HEK293 (cell line): ENCODE measurements around the gene TNFAIP1.

Experiments
- CTCF ChIA-PET: fragments of 350-600 bp; formaldehyde crosslinking; extraction: SDS; loops from one replicate; lab custom pipeline; 2021; ENCODE audit warnings: antibody characterized with exemption; lab: Yijun Ruan, JAX
- POLR2A ChIA-PET: fragments of 300-600 bp; formaldehyde crosslinking; extraction: SDS; loops from one replicate; lab custom pipeline; 2020; ENCODE audit warnings: antibody characterized with exemption, inconsistent platforms; lab: Yijun Ruan, JAX
- H3K27ac ChIP-seq: fragments of 200-500 bp; sonication (Bioruptor generic); 2 replicates; pipeline ENCODE4 v1.5.1; 2014; ENCODE audit warnings: low read depth, low read length, control low read depth, inconsistent platforms; ENCODE audit errors: extremely low read depth
- H3K36me3 ChIP-seq, 2 experiments: fragments of 200-500 bp in 1 of 2; sonication (Bioruptor generic) in 1 of 2; 1 replicate in 1 of 2; 2 replicates in 1 of 2; pipeline ENCODE4 v1.5.1; 2014 to 2017; ENCODE audit warnings: inconsistent platforms in 2 of 2, low read length in 2 of 2; ENCODE audit not compliant: control insufficient read depth in 2 of 2, insufficient read depth in 1 of 2
- H3K4me1 ChIP-seq: fragments of 200-500 bp; sonication (Bioruptor generic); 2 replicates; pipeline ENCODE4 v1.5.1; 2014; ENCODE audit warnings: mild to moderate bottlenecking, low read length, inconsistent platforms; ENCODE audit not compliant: control insufficient read depth, insufficient read depth
- H3K4me3 ChIP-seq: 2 replicates; pipeline ENCODE4 v1.5.1; 2011; ENCODE audit warnings: low read depth, mild to moderate bottlenecking, control low read depth, low read length, moderate library complexity
- H3K9me3 ChIP-seq: fragments of 200-500 bp; sonication (Bioruptor generic); 2 replicates; pipeline ENCODE4 v1.5.1; 2014; ENCODE audit warnings: low read depth, low read length, inconsistent platforms; ENCODE audit not compliant: control insufficient read depth, insufficient read depth
- GFI1B ChIP-seq: fragments of 450-650 bp; formaldehyde crosslinking; IDR thresholded peaks from 2 replicates; pipeline ENCODE4 v1.5.1; 2016; ENCODE audit warnings: missing biosample characterization, missing genetic modification characterization
- PBX3 ChIP-seq: sonication (generic); formaldehyde crosslinking; IDR thresholded peaks from 2 replicates; pipeline ENCODE4 v1.8.1; 2022; ENCODE audit warnings: mild to moderate bottlenecking, moderate library complexity, missing genetic modification reagents
- PRDM4 ChIP-seq: fragments of 450-650 bp; formaldehyde crosslinking; IDR thresholded peaks from 2 replicates; pipeline ENCODE4 v1.5.1; 2017; ENCODE audit warnings: missing biosample characterization, missing genetic modification characterization
- REPIN1 ChIP-seq: fragments of 450-650 bp; formaldehyde crosslinking; IDR thresholded peaks from 2 replicates; pipeline ENCODE4 v1.5.1; 2017; ENCODE audit warnings: missing biosample characterization, missing genetic modification characterization, low read depth
- SALL2 ChIP-seq: fragments of 450-650 bp; formaldehyde crosslinking; IDR thresholded peaks from 2 replicates; pipeline ENCODE4 v1.5.0; 2017; ENCODE audit warnings: missing biosample characterization, mild to moderate bottlenecking, missing genetic modification characterization, borderline replicate concordance
- SP3 ChIP-seq: fragments of 450-650 bp; formaldehyde crosslinking; IDR thresholded peaks from 2 replicates; pipeline ENCODE4 v1.5.1; 2016; ENCODE audit warnings: missing biosample characterization, missing genetic modification characterization
- WT1 ChIP-seq: fragments of 450-650 bp; formaldehyde crosslinking; IDR thresholded peaks from 2 replicates; pipeline ENCODE4 v1.5.1; 2016; ENCODE audit warnings: missing biosample characterization, missing genetic modification characterization
- ZBTB20 ChIP-seq: fragments of 450-650 bp; formaldehyde crosslinking; IDR thresholded peaks from 2 replicates; pipeline ENCODE4 v1.5.1; 2016; ENCODE audit warnings: missing biosample characterization, missing genetic modification characterization
- ZBTB44 ChIP-seq: fragments of 450-650 bp; IDR thresholded peaks from 2 replicates; pipeline ENCODE4 v1.5.1; 2018; ENCODE audit warnings: missing biosample characterization, mild to moderate bottlenecking, missing genetic modification characterization
- ZBTB6 ChIP-seq: fragments of 450-650 bp; formaldehyde crosslinking; IDR thresholded peaks from 2 replicates; pipeline ENCODE4 v1.5.1; 2017; ENCODE audit warnings: missing biosample characterization, missing genetic modification characterization
- ZBTB8A ChIP-seq: fragments of 450-650 bp; formaldehyde crosslinking; IDR thresholded peaks from 2 replicates; pipeline ENCODE4 v1.5.1; 2016; ENCODE audit warnings: missing biosample characterization, missing genetic modification characterization
- ZFHX2 ChIP-seq: fragments of 450-650 bp; formaldehyde crosslinking; conservative IDR thresholded peaks from 2 replicates; pipeline ENCODE4 v1.5.1; 2016; ENCODE audit warnings: missing biosample characterization, missing genetic modification characterization
- ZNF391 ChIP-seq: fragments of 450-650 bp; formaldehyde crosslinking; IDR thresholded peaks from 2 replicates; pipeline ENCODE4 v1.5.1; 2016; ENCODE audit warnings: low read depth, missing biosample characterization, missing genetic modification characterization, borderline replicate concordance
- ZNF555 ChIP-seq: fragments of 450-650 bp; formaldehyde crosslinking; conservative IDR thresholded peaks from 2 replicates; pipeline ENCODE4 v1.5.1; 2017; ENCODE audit warnings: missing biosample characterization, mild to moderate bottlenecking, missing genetic modification characterization, inconsistent platforms
- ZNF600 ChIP-seq: fragments of 450-650 bp; formaldehyde crosslinking; IDR thresholded peaks from 2 replicates; pipeline ENCODE4 v1.5.1; 2016; ENCODE audit warnings: missing biosample characterization, missing genetic modification characterization
- ZNF629 ChIP-seq: fragments of 450-650 bp; formaldehyde crosslinking; IDR thresholded peaks from 2 replicates; pipeline ENCODE4 v1.5.1; 2017; ENCODE audit warnings: missing biosample characterization, missing genetic modification characterization
- ZNF654 ChIP-seq: fragments of 450-650 bp; formaldehyde crosslinking; IDR thresholded peaks from 2 replicates; pipeline ENCODE4 v1.5.1; 2016; ENCODE audit warnings: low read depth, missing biosample characterization, missing genetic modification characterization
- ZNF785 ChIP-seq: fragments of 450-650 bp; formaldehyde crosslinking; IDR thresholded peaks from 2 replicates; pipeline ENCODE4 v1.5.1; 2016; ENCODE audit warnings: missing biosample characterization, missing genetic modification characterization
- ZSCAN16 ChIP-seq: fragments of 450-650 bp; formaldehyde crosslinking; IDR thresholded peaks from 2 replicates; pipeline ENCODE4 v1.5.1; 2016; ENCODE audit warnings: missing biosample characterization, missing genetic modification characterization
- ZSCAN30 ChIP-seq: fragments of 450-650 bp; IDR thresholded peaks from 2 replicates; pipeline ENCODE4 v1.5.1; 2018; ENCODE audit warnings: missing biosample characterization, mild to moderate bottlenecking, missing genetic modification characterization, moderate library complexity
- TF ChIP-seq, protein P1 (sequence below): fragments of 450-650 bp; formaldehyde crosslinking; IDR thresholded peaks from 2 replicates; pipeline ENCODE4 v1.5.1; 2016; ENCODE audit warnings: missing biosample characterization, missing genetic modification characterization
- TF ChIP-seq, protein P2 (sequence below): fragments of 450-650 bp; formaldehyde crosslinking; IDR thresholded peaks from 2 replicates; pipeline ENCODE4 v1.5.1; 2016; ENCODE audit warnings: missing biosample characterization, missing genetic modification characterization

Gene TNFAIP1

DNA sequence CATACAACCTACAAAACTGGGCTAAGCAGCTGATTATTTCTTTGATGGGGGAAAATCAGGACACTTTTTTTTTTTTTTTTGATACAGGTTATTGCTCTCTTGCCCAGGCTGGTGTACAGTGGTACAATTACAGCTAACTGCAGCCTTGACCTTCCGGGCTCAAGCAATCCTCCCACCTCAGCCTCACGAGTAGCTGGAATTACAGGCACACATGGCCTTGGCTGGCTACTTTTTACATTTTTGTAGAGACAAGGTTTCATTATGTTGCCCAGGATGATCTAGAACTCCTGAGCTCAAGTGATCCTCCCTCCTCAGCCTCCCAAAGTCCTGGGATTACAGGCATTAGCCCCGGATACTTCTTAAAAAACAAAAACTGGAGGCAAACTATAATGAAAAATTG lies 37.1 kb upstream of the TNFAIP1 start:
- Histone ChIP-seq H3K4me3 (no peak overlapping the region), H3K4me1 (no peaks in the 10 kb centered on the region), H3K36me3 (no peaks in the 10 kb centered on the region), H3K27ac (no peak overlapping the region), H3K9me3 (no peaks in the 10 kb centered on the region)
- ChIA-PET POLR2A (no interaction called here), CTCF (interaction anchor here (0.6 to 1.5 kb wide), 4 partner anchors 9 to 145 kb away, joined by 3 read pairs; partner anchors contain the start of genes IFT20 and TNFAIP1)
- TF ChIP-seq ZNF555 (tag by site-specific recombination) (no peak), ZNF600 (tag by site-specific recombination) (no peak), SALL2 (tag by site-specific recombination) (no peak), REPIN1 (tag by site-specific recombination) (no peak)

DNA sequence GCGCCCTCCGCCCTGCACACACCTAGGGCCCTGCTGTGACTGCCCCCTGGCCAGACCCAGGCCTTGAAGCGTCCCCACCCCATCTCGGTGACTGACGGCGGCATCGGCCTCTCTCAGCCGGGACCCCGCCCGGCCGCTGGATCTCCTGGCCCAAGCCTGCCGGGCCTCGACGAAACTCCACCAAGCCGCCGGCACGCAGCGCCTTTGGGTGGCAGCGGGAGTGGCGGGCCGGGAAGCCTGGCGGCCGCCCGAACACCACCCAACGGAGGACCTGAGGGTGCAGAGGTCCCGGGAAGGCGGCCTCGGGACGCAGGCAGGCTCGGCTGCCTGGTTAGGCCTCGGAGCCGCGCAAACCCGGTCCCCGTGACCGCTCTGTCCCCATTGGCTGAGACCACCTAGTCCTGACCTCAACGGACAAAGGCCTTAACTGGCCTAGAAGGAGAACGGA lies 28.6 kb upstream of the TNFAIP1 start:
- POLR2A ChIA-PET = no interaction called here

GRCh38 chr17:28313841-28314240 lies 21.7 kb upstream of the TNFAIP1 start:
- no peaks in the 10 kb centered on the region for H3K36me3 ChIP-seq
- ChIA-PET CTCF (interaction anchor here (0.6 to 1.3 kb wide), 2 partner anchors 62 to 388 kb away, joined by 3 to 4 read pairs; no protein-coding TSS in a partner anchor), POLR2A (no interaction called here)
- H3K4me3 ChIP-seq = no peak overlapping the region
- H3K9me3 ChIP-seq = no peaks in the 10 kb centered on the region
- no peak overlapping the region for H3K27ac ChIP-seq
- H3K4me1 ChIP-seq = peaks cover 4% of the 10 kb centered on the region
- TF ChIP-seq PBX3 (no peak), SP3 (no peak), PRDM4 (no peak), ZNF785 (tag by site-specific recombination) (no peak), ZSCAN16 (tag by site-specific recombination) (no peak), GFI1B (tag by site-specific recombination) (no peak)

More for the DNA sequence above, 28.6 kb upstream of the TNFAIP1 start:
- CTCF ChIA-PET = no interaction called here
- no peak overlapping the region for H3K4me3 ChIP-seq
- no peaks in the 10 kb centered on the region for H3K4me1 ChIP-seq
- H3K9me3 ChIP-seq = no peaks in the 10 kb centered on the region
- H3K36me3 ChIP-seq = no peaks in the 10 kb centered on the region
- H3K27ac ChIP-seq = no peak overlapping the region
- TF ChIP-seq WT1 (tag by site-specific recombination) (no peak), ZBTB20 (no peak), ZBTB8A (tag by site-specific recombination) (no peak), ZNF654 (tag by site-specific recombination) (no peak), ZBTB44 (tag by site-specific recombination) (no peak), ZFHX2 (tag by site-specific recombination) (no peak), ZSCAN30 (tag by site-specific recombination) (no peak), ZBTB6 (tag by site-specific recombination) (no peak), ZNF391 (no peak), ZNF629 (tag by site-specific recombination) (no peak)
- TF ChIP-seq, protein P1, sequence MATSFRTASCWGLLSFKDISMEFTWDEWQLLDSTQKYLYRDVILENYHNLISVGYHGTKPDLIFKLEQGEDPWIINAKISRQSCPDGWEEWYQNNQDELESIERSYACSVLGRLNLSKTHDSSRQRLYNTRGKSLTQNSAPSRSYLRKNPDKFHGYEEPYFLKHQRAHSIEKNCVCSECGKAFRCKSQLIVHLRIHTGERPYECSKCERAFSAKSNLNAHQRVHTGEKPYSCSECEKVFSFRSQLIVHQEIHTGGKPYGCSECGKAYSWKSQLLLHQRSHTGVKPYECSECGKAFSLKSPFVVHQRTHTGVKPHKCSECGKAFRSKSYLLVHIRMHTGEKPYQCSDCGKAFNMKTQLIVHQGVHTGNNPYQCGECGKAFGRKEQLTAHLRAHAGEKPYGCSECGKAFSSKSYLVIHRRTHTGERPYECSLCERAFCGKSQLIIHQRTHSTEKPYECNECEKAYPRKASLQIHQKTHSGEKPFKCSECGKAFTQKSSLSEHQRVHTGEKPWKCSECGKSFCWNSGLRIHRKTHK (tag by site-specific recombination) = no peak
- TF ChIP-seq, protein P2, sequence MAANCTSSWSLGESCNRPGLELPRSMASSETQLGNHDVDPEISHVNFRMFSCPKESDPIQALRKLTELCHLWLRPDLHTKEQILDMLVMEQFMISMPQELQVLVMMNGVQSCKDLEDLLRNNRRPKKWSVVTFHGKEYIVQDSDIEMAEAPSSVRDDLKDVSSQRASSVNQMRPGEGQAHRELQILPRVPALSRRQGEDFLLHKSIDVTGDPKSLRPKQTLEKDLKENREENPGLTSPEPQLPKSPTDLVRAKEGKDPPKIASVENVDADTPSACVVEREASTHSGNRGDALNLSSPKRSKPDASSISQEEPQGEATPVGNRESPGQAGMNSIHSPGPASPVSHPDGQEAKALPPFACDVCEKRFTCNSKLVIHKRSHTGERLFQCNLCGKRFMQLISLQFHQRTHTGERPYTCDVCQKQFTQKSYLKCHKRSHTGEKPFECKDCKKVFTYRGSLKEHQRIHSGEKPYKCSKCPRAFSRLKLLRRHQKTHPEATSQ = no peak
